DMS 273 (cell line): ENCODE measurements around the gene GCN1.

Experiments
- DNase-seq: peaks from one replicate; lab custom pipeline; 2025; ENCODE audit not compliant: unreplicated experiment; lab: John Stamatoyannopoulos, UW

The GCN1 gene

DNA sequence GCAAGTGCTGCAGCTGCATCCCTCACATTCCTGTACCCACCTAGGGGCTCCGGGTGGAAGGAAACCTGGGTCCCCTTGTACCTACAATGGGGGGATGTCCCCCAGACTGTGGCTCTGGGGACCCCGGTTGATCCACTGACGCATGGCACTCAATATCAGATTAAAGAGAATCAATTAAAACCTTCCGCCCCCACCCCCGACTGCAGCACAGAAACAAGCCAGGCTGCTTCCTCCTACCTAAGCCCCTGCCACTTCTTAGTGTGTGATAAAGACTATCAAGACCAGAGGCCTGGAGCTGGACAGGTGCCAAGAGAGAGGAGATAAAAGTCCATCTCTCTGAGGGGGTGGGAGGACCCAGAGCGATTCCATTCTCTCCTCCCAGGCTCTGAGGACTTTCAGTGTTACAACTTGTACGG is 34.6 kb upstream of the GCN1 start:
- DNase-seq, result peak; percentile 40

DNA sequence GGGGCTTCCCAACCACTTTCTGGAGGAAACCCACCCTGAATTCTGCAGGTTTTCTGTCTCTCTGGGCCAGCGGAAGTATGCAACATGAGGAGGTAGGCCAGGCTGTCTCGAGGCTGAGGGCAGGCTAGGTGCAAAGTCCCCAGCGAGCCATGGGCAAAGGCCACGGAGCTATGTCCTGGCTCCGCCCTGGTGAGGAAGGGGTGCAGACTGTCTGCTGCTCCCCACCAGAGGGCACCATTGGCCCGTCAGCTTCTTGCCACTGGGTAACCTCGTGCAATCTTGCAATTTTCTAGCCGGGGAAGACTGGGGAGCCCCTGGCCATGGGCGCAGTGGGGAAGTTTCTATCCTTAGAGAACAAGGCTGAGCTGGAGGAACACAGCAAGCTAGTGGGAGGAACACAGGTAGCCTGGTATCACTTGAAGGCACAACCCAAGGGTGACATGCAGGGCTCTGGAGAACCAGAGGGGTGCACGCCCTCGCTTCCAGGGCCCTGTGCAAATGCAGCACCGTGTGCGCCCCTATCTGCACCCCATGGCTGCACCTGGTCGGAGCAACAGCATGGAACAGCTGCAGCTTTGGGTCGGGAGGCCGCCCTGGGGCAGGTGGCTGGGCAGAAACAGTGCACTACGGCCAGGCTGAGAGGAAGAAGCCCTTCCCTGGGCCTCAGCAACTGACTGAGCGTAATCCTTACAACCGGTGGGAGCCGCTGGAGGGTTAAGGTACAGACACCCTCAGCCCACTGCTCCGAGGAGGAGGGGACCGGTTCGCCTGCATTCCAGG is 34.0 kb upstream of the GCN1 start:
- DNase-seq, result peak; percentile 88

DNA sequence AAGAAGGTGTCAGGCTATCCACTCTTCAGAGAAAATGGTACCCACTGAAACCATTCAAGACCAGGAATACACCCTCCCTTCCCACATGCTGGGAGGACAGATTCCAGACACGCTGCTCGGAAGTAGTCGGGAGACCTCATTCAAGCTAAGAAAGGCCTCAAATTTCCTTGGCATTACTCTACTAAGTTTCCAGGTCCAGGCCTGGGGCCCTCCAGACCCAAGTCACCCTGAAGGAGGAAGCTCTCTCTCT is 33.5 kb upstream of the GCN1 start:
- no peak for DNase-seq

DNA sequence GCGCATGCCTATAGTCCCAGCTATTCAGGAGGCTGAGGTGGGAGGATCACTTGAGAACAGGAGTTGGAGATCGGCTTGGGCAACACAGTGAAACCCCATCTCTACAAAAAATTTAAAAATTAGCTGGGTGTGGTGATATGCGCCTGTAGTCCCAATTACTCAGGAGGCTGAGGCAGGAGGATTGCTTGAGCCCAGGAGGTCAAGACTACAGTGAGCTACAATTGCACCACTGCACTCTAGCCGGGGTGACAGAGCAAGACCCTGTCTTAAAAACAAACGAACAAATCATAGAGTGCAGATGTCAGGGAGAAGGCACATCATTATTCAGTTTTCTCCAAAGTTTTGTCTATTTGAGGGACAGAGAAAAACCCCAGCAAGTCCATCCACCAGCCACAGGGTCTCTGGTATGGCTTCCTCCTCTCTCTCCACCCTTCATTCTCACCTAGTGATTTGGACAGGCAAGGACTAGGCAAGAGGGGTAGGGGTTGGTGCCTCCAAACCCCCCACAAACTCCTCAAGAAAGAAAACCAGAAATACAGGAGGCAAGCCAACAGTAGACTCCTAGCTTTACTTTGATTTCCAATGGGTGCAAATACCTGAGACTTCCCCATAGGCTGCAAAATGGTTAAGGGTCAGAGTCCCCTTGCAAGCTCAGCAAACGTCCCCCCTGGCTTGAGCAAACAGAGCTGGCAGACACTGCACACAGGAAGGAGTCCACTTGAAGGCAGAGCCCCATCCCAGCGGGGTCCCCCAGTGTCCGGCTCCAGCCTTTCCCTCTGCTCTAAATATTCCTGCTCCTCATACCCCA is 32.9 kb upstream of the GCN1 start:
- DNase-seq, result no peak

DNA sequence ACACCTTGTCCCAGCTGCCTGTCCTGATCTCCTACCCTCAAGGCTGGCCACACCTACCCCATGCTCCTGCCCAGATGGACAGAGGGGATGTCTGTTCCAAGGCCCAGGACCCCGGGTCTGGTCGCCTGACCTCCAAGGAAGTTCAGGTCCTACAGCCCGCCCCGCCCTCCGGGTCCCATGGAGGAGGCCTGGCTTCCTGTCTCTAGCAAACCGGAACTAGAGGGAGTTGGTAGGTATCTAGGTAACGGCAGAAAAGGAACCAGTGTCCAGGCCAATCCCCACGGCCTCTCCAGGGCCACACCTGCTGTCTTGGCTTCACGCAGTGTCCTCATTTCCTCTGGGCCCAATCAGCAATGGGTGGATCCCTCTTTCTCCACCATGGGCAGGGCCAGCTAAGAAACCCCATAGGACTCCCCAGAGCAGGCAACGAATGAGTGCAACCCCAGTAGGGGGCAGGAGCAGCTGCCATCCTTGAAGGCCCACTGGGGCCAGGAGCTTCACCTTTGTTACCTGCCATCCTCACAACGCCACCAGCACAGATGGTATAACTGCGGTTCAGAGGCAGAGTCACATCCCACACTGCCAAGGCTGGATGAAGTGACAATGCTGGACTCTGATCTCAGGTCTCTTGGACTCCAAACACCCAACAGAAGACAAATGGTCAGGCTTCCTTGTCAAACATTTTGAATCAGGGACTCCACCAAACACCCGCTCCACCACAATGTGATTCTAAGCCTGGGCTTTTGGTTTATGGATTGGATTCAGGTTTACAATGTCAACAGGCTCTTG is 31.5 kb upstream of the GCN1 start:
- DNase-seq, result no peak

DNA sequence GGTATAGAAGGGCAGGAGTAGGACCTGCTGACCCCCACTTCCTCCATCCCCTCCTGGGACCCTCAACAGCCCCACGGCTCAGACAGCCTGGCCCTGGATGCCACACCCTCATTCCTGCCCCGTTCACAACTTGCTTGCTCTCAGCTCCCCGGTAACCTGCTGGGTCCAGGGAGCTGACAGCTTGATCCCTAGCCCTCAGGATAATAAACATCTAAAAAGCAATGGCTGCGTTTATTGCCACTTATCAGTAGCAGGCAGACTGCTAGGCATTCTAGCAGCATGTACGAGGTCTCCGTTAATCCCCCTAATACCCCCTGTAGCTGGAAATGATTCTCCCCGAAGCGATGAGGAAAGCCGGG is 30.7 kb upstream of the GCN1 start:
- DNase-seq, result peak; percentile 61

DNA sequence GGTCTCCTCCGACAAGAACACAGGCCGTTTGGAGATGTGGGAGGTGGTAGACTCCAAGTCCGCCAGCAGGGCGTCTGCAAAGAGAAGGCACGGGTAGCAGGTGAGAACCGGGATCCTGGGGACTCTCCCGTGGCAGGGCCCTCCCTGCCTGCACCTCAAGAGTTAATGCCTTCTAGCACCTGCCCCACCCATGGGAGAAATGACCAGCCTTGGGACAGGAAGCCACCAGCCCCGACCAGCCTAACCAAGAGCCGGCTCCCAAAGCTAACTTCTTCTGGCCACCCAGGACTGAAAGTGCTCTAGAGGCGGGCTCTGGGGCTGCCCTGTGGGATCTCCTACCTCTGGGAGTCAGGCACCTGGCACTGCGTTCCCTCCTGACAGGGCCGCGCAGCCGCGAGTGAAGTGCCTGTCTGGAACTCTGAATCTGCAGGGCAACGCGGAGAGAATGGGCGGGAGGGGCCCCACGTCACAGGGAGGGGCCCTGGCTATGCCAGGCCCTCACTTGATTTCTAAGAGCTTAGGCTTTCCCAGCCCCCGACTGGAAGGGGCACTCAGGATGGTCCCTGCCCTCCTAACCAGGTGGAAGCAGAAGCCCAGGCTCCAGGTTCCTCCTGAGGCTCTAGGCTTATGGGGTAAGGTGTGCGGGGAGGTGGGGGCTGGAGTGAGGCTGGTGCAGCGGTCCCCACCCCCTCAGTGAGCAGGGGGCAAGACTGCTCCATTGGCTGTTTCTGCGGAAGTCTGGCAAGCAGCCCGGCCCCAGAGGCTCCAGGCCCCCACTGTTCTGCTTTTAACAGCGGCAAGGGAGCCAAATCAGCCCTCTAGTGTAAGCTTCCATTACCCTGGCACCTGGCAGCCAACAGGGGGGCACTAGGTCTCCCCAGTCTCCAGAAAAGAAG is 30.0 kb upstream of the GCN1 start:
- DNase-seq, result peak; percentile 74

DNA sequence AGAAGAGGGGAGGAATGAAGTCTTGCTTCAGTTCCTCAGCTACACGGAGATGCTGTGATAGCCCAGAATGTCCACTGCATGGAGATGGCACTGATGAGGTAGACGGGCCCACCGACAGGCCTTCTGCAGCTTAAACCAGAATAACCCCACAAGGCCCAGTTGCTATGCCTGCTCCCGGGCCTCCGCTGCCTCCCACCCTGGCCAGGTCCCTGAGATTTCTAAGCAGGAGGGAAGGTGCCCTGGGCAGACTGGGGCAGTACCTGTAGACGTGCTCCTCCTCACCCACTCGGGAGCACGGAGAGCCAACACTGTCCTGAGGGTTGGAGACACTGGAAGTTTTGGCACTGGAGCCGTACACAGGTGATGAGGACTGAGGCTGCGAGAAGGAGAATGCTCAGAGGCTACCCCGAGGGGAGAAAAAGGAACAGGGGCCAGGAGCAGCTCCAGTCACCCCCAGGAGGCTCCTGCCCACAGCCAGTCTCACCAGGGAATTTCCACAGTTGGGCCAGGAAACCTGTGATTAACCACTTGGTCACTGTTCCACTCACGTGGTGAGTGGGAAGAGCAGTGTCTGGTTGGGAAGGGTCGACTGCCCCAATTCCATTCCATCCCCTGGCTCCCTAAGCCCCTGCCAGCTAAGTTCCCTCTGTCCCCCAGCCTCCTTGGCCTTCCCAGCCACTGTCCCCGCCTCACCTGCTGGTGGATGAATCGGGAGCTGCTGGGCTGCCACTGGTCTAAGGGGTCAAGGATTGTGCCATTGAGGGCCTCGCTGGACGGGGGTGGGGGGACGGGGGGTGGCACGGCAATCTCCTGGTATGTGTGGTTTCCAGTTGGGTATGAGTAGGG is 29.2 kb upstream of the GCN1 start:
- DNase-seq, result no peak

DNA sequence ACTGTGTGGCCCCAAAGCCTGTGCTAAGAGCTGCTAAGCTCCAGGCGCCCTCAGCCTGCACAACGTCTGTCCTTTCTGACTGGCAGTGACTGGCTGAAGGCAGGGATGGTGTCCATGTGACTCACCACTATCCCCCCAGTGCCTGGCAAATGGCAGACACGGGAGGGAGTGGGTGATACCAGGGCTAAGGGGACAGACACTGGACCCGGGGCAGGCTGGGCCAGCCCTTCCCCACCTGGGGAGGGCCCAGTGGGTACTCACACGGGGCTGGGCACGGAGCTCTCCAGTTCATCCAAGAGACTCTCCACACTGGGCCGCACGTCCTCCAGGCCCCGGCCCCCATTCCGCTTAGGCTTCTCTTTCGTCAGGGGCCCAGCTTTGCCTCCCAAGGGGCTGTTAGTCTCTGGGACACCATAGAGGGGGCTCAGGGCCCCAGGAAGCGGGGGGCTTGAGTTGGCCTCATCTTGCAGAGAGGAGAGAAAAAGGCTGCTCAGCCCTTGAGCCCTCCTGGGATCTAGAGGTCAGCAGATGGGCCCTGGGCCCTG is 27.8 kb upstream of the GCN1 start:
- no peak for DNase-seq

DNA sequence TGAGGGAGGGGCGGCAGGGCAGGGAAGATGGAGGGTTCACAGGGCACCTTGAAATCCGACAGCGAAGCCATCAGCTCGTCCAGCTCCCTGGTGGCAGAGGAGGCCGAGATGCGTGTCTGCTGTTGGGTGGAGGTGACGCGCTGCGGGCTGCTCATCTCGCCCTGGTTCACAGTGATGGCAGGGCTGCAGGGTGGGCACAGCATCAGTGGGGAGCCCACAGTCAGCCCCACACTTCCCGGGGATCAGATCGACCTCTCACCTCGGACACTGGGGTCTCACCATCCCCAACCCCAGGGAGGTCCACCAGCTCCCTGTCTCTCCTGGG is 27.0 kb upstream of the GCN1 start:
- no peak for DNase-seq

DNA sequence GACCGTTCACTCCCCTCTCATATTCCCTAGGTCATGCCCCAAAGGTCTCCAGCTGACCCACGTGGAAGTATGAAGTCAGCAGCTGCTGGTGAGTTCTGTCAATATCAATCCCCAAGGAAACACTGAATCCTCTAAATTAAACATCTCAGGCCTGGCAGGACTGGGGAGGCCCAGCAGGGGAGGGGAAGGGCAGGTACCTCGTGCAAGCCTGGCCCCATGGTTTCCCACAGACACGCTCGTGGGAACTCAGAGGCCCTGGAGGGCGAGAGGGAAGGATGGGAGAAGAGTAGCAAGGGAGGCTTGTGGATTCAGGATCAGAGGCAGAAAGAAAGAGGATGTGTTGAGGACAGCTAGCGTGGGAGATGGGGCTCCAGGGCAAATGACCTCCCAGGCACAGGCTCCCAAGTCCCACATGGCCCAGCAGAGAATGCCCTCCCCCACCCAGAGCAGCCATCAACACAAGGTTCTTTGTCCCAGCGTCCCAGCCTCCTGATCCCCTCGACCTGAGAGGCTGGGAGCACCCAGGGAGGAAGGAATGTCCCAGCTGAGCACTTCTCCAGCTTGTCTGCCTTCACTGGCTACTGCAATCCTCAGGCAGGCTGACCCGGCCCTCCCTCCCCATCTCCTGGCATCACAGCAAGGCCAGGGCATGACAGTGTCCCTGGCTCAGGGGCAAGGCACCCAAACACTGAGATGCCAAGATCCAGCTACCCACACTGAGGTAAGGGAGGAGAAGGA is 26.5 kb upstream of the GCN1 start:
- no peak for DNase-seq

DNA sequence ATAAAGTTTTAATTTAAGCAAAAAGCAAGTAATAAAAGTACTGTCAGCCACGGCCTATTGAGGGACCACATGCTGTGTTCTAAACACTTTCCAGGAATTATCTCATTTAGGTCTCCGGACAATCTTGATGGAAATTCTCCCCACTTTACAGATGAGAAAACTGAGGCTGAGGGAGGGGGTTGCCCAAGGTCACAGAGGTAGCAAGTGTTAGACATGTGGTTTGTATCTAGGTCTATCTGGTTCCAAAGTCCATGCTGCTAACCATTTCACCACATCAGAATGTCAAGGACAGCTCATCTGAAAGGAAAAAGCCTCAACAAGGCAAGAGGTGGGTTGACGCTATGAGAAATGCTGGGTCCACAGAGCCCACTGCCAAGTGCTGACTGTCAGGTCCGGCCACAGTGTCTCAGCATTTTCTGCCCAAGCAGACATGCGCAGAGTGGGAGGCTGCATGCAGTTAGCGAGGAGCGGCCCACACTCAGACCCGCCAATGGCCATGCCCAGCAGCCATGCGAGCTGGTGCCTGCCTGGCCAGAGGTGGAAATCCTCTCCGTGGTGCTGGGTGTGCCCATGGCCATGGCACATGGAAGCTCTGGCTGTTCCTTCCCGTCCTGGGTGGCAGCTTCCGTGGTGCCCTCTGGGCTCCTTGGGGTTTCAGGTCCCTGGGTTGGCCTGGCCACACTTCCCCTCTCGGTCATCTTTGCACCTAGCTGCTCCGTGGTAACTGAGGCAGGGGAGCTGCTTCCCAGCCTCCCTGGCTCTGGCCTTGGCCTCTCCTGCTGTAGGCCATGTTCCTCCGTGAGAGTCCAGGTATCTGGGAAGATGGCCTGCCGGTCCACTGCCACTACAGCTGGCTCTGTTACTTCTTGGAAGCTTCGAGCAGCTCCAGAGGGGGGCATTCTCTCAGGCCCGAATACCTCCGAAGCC is 24.4 kb upstream of the GCN1 start:
- no peak for DNase-seq

DNA sequence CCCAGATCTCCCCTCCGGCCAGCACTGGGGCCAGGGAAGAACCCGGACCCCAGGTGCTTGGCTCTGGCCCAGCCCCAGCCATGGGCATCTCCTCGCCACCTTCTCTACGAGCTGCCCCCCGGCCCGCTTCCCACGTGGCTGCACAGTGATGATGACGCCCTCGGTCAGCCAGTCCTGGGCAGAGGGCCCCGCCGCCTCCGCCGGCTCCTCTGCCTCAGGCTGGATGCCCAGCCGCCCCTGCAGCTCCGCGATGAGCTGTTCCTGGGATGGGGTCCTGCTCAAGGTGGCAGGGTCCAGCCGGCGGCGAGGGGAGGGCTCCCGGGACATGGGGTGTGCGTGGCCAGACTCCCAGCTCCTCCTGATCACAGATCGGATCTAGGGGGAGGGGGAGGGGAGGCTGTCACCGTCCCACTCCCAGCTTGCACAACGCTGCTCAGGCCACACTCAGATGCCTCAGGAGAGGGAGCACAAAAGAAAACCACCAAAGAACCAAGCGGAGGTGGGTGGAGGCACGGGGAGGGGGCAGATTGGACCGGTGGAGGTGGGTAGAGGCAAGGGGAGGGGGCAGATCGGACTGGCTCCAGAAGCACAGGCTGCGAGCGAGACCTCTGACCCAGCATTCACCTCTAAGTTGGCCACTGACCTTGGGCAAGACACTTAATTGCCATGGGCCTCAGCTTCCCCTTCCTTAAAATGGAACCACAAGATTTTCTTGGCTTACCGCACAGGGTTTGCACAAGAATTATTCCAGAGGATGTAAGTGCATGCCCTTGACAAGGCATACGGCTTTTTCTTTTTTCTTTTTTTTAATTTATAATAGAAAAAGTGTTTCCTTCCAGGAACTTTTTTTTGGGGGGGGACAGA is 22.5 kb upstream of the GCN1 start:
- DNase-seq, result no peak

DNA sequence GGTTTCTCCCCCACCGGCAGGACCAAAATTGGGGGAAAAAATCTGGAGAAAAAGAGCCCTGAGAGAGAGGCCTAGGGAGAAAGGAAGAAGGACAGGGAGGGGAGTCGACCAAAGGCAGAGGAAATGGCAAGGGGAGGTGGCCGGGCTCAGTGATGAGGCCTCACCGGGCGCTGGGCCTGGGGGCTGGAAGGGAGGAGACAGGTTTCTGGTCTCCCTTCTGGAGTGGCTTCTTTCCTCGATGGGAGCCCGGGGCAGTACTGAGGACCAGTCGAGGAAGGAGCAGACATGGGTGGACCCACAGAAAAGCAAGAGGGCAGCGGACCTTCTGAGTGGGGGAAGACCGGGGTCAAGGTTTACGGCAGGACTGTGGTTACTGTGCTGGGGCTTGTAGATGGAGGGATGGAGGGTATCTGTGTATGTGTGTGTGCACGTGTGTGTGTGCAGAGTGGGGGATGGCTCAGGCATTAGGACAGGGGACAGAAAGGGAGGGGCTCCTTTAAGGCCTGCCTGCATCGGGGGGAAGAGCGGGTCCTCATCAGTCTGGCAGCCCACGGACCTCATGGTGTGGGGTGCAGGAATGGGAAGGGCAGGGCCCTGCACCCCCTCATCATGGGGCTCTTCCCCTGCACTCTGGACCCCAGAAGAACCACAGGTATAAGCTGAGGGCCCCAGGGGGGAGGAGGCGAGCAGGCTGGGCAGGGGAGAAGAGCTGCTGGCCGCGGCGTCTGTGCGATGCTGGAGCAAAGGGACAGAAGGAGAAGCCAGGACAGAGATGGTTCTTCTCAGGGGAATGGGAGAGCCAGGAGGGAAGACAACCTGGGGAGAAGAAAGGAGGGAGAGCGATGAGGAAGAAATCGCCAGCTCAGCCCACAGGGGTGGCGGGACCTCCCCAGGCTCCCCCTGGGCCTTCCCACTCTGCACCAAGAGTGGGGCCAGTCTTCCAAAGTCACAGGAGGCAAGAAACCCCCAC is 21.5 kb upstream of the GCN1 start:
- DNase-seq, result no peak

DNA sequence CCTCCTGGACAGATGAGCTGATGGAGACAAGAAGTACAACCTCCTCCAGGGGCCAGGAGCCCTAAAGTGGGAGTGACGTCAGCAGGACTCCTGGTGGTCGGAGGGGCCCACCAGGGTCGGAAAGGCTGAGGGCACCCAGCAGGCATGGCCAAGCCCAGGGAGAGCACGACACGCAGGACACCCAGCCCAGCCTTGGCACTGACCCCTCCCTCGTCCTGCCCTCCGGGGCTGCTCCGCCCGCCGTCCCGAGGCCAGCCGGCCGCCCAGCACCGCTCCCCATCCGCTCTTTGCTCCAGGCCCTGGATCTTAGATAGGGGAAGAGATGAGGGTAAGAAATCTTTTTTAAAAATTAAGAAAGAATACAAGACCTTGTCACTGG is 20.8 kb upstream of the GCN1 start:
- DNase-seq, result no peak

DNA sequence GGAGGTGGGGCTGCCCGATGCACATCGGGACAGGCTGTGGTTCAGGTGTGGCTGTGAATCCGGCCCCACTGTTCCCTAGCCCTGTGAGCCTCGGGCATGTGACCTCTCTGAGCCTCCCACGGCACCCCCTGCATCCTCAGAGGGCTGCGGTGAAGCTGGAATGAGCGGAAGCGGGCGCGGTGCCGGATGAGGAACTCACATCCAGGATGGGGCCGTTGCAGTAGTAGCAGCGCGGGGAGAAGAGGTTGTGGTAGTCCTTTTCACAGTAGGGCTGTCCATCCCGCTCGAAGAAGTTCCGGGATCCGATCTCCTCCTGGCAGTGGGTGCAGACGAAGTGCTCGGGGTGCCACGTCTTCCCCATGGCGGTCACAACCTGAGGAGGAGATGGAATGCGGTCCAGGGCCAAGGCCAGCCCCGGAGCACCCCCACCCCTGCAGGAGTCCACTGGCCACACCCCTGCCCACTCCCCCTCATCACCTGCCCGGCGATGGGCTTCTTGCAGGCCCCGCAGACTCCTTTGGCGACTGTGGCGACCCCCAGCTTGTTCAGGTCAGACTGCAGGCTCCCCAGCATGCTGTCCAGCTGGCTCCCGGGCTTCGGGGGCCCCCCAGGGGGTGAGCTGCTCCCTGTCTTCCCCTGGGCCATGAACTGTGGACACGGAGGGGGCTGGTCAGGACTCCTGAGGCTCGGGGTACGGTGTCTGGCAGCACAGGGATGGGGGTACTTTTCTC is 20.3 kb upstream of the GCN1 start:
- DNase-seq, result no peak
